IPS-NIHi11 (cell line): ENCODE data around the gene DGKQ.
"Not testable (repeated sequence)": the region's sequence is repeated elsewhere in the genome, so short reads cannot be mapped to it uniquely, and the experiment has no call there.

Experiments used
- DNase-seq: peaks from one replicate; pipeline ENCODE4 v3.0.0; 2012; ENCODE audit warnings: mixed read lengths, low spot score

Gene DGKQ

GRCh38 chr4:925171-925570, 48.2 kb downstream of the DGKQ start:
- no peak for DNase-seq

GRCh38 chr4:924107-925096, 49.0 kb downstream of the DGKQ start:
- DNase-seq, result no peak

GRCh38 chr4:921830-922331, 51.5 kb downstream of the DGKQ start:
- no peak for DNase-seq

GRCh38 chr4:919004-919680, 54.2 kb downstream of the DGKQ start:
- not testable (repeated sequence) for DNase-seq

- not testable (repeated sequence) for DNase-seq
These were observed 54.8 kb downstream of the DGKQ start for GRCh38 chr4:918591-918990.

GRCh38 chr4:917992-918391, 55.4 kb downstream of the DGKQ start:
- no peak for DNase-seq

GRCh38 chr4:917466-917865, 55.9 kb downstream of the DGKQ start:
- DNase-seq, result no peak

- no peak for DNase-seq
These were observed 57.8 kb downstream of the DGKQ start for GRCh38 chr4:915595-915994.

GRCh38 chr4:915041-915474, 58.3 kb downstream of the DGKQ start:
- DNase-seq, result no peak

GRCh38 chr4:914531-914930, 58.8 kb downstream of the DGKQ start:
- no peak for DNase-seq

GRCh38 chr4:913280-913618, 60.1 kb downstream of the DGKQ start:
- DNase-seq, result no peak

GRCh38 chr4:912548-913279, 60.7 kb downstream of the DGKQ start:
- DNase-seq, result no peak

GRCh38 chr4:911871-912490, 61.4 kb downstream of the DGKQ start:
- no peak for DNase-seq

- DNase-seq, result no peak
These were observed 62.1 kb downstream of the DGKQ start for GRCh38 chr4:911221-911751.

- no peak for DNase-seq
These were observed 62.8 kb downstream of the DGKQ start for GRCh38 chr4:910366-911091.

- DNase-seq, result no peak
These were observed 63.5 kb downstream of the DGKQ start for GRCh38 chr4:909821-910220.

- DNase-seq, result no peak
These were observed 64.2 kb downstream of the DGKQ start for GRCh38 chr4:909131-909571.
